SHP77 treated with DMSO at 0.1 percent for 48 hours (cell line): ENCODE data around the gene NEK4.

Experiments
- DNase-seq: peaks from one replicate; lab custom pipeline; 2025; lab: John Stamatoyannopoulos, UW

NEK4 gene

GRCh38 chr3:52770496-52771333, at the start of gene NEK4:
Gene NEK4 (minus strand): TSS chr3:52770940. CDS start chr3:52770746, 194 bp downstream.
- DNase-seq: peak; percentile 87

DNA sequence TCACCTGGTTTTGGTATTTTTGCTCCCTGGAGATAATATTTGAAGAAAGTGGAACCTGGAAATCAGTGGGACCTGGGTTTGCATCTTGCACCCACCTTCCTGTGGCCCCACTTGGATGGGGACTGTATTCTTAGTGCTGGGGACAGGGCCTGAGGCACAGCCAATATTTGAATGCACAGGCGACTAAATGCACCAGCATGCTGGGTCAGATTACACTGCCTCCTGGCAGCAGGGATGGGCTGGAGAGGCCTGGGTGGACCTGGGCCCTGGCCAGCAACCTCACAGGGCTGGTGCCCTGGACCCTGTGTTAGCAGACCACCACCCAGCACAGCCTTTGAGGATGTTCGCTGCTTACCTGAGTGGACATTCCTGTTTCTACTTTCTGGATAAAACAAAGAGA, 49.2 kb upstream of the NEK4 start:
- no peak for DNase-seq

GRCh38 chr3:52817860-52818259, 47.1 kb upstream of the NEK4 start:
- DNase-seq: no peak

DNA sequence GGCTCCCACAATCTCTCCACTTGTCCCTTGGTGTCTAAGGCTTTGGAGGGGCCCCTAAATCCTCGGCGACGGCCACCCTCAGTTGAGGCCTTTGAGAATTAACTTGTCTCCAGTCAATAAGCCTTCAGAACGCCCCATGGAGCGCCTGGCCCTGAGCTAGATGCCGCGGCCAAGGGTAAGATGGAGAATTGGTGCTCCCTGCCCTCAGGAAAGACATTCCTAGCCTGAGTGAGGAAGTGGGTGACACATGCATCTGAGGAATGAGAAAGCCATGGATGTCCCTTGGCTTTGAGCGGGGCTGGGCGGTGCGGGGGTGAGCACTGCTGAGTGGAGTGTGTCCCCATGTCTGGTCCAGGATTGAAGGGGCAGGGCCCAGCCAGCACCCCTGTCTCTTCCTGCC, 46.5 kb upstream of the NEK4 start:
- DNase-seq: no peak

GRCh38 chr3:52816654-52817053, 45.9 kb upstream of the NEK4 start:
- no peak for DNase-seq

- no peak for DNase-seq
Measured at GRCh38 chr3:52816199-52816598, 45.5 kb upstream of the NEK4 start.

DNA sequence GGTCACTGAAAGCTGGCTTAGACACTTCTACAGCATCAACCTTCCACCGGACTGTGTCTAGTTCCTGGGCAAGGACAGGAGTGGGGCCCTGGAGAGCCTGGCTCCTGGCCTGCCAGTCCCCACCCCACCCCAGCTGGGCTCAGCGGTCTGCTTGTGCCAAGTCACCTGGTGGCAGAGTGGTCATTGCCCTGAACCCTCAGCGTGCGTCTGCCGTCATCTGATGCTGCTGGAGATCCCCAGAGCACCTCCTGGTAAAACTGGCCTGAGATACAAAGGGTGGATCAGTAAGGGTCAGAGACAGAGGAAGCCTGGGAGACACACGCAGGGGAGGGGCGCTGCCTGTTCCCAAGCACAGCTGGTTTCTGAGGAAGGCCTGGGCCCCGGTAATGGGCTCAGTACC, 43.1 kb upstream of the NEK4 start:
- DNase-seq: no peak

GRCh38 chr3:52811452-52812011, 40.8 kb upstream of the NEK4 start:
- no peak for DNase-seq

DNA sequence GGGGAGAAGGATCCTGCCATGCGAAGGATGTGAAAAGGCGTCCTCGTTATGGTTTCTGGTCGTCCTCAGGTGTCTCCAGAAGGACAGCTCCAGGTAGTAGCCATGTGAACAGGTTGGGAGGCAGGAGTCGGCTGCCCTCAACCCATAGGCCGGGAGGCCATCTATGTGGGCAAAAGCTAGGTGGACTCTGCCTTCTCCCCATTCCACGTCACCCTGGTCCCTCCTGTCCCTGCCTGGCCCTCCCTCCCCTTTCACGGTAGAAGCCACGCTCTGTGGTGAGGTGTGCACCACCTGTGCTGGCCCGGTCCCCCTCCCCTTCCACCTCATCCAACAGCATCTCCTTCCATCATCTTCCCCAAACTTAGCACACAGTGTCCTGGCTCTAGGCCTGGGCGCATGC, 40.2 kb upstream of the NEK4 start:
- no peak for DNase-seq

- DNase-seq: peak; percentile 86
Measured at GRCh38 chr3:52809662-52810377, 39.1 kb upstream of the NEK4 start.

DNA sequence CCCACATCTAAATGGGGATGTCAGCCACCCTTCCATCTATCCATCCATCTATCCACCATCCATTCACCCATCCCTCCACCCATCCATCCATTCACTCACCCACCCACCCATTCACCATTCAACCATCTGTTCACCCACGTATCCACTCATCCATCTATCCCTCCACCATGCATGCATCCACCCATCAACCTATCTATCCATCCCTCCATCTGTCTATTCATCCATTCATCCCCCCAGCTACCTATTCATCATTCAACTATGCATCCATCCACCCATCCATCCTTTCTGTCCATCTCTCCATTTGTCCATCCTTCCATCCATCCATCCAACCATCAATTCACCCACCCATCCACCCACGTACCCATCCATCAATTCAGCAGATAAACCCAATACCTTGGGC, 38.4 kb upstream of the NEK4 start:
- DNase-seq: no peak

DNA sequence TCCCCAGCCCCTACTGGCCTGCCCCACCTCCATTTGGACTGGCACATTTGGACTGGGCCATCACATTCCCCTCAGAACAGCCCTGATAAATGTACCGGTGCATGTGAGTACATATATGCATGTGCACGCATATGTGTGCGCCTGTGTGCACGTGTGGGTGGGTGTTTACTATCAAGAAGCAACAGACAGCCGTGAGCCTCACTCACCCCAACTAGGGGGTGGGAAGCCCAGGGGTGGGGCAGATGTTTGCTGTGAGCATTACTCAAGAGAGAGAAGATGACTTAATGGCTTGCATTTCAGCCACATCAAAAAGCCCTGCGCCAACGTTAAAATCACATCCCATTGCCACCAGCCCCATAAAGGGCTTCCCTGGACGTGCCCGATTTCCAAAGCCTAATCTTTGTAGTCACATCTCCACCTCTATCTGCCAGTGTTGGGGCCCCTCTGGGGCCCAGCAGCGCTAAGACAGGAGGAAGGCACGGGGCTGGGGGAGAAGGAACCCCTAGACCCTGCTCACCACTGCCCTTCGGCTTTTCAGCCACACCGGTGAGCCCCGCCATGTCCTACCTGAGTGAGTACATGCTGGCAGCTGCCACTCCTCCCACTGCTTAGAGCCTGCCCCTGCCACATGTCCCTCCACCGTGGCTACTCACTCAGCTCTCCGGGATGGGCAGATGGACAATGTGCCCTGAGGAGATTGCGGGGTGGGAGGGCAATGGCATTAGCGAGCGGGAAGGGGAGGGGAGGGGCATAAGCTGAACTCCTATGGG, 34.7 kb upstream of the NEK4 start:
- no peak for DNase-seq

DNA sequence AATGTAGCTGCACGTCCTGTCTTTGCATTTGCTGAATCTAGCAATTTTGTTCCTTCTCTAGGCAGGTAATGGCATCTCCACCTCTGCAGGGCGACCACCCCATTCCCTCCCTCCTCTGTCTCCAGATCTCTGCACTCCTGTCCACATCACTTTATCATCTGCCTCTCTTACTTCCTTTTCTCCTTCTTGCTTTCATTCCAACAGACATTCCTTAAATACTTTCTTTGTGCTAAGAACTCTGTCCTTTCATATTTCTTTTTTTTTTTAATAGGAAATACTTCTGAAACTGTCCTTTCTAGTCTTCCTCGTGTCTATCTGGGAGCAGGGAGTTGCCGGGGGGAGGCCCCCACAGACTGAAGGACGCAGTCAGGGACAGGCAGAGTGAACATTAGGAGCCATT, 31.1 kb upstream of the NEK4 start:
- DNase-seq: no peak

DNA sequence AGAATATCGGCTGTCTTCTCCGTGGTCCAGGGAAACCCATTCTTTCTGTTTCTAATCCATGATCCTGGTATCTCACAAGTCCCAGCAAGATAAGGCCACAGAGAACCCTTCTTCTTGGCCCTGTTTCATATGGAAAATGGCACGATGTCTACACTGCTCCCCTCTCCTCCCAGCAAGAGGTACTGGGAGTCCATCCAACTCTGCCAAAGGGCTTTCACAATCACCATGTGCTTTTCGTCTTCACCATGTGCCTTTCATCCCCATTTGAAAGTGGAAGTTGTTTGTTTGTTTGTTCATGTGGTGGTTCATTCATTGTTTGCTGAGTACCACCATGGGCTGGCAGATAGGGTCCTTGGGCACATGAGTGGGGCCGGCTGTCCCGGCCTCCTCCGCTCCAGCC, 29.3 kb upstream of the NEK4 start:
- DNase-seq: no peak

DNA sequence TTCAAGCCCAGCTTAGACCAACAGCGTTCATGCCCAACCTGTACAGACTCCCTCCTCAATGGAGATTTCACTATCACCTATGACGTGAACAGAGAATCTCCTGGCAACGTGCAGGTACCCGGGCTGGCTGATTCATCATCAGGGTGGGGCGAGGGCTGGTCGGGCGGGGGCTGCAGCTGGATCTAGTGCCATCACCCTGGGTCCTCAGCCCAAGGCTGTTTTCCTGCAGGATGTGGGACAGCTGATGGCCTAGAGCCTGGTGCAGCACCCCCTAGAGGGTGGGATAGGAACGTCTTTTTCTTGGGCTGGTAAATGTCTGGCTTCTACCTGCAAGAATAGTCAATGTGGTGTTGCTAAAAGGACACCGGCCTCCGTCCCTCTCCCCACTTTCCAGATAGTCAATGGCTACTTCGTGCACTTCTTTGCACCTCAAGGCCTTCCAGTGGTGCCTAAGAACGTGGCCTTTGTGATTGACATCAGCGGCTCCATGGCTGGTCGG, 28.3 kb upstream of the NEK4 start:
- no peak for DNase-seq

- DNase-seq: no peak
Measured at GRCh38 chr3:52798376-52798977, 27.7 kb upstream of the NEK4 start.

- no peak for DNase-seq
Measured at GRCh38 chr3:52796411-52796810, 25.7 kb upstream of the NEK4 start.

DNA sequence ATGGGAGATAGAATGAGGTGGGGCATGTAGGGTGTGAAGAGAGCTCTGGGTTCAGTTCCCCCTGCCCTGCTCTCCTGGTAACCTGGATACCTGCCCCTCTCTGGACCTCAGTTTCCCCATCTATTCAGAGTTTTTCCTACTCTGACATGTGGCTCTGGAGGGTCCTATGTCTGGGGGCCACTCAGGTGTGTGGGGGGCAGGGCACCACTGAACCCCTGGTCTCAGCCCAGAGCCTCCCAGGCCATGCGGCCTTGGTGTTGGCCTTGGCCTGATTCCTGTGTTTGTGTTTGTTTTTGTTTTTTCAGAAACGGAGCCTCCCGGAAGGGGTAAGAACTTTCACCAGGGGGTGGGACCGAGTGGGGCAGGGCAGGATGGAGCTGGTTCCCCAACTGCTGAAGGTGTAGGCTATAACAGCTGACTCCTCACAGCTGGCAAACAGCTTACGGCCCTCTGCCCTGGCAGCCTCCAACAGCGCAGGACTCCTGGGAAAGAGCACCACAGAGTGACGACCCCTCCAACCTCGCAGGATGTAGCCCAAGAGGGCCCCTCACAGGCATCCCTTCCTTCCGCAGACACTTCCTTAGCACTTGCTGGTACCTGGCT, 24.7 kb upstream of the NEK4 start:
- DNase-seq: no peak

DNA sequence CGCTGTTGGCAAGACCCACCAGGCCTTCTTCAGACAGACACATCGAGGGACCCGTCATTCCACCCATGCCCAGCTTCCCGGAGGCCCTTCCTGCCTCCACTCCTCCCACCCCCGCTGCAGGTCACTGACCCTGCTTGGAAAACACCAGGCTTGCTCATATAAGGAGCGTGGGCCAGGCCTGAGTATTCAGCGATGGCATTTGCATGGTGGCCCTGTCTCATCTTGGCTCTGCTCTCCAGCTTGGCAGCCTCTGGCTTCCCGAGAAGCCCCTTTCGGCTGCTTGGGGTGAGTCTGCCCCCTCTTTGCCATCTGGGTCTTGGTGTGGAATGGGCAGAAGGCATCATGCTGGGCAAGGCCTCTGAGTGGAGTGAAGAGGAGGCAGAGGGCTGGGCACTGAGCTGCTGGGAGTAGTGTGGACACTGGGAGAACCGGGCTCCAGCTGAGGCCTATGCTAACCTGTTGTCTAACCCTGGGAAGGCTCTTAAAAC, 23.9 kb upstream of the NEK4 start, which contains the start of gene ITIH3:
Gene ITIH3 (plus strand): TSS at position 185 of the 488 bp plus-strand sequence. CDS start 8 bp downstream, at position 193.
- no peak for DNase-seq

- DNase-seq: no peak
Measured at GRCh38 chr3:52793702-52794611, 23.2 kb upstream of the NEK4 start.
